GM18520 (cell line): ENCODE data around the gene SPART.
"Not testable (repeated sequence)": the region's sequence is repeated elsewhere in the genome, so short reads cannot be mapped to it uniquely, and the experiment has no call there.

Source experiments
- ATAC-seq: cut with Tn5 transposase; IDR thresholded peaks from one replicate; pipeline ENCODE4 v1.9.1; 2021; ENCODE audit not compliant: unreplicated experiment

SPART gene

DNA sequence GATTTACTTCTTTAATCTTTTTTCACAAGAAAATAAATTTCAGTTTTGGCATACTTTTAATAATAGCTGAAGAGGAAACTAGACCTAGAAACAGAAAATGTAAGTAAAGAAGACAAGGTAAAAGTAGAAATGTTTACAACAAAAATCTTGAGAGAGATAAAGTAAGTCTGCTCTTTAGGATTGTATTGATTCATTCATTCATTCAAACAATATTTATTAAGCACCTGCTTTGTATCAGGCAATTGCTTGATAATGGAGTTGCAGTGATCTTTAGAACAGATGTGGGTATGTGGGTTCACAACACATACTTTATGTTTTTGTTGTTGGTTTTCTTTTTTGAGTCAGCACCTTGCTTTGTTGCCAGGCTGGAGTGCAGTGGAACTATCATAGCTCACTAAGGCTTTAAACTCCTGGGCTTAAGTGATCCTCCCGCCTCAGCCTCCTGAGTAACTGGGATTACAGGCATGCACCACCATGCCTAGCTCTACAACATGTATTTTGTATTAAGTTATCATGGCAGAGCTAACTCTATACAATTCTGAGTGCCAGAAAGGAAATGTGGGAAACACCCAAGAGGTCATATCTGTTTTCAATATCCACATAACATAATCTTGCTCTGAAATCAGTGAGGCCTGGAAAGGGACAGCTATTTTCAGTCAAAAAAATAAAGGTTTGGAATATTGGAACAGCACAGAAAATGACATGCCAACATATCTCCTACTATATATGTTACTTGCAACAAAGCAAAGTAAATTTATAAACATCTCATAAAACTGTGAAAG lies 8.8 kb upstream of the SPART start:
- ATAC-seq, result no peak

DNA sequence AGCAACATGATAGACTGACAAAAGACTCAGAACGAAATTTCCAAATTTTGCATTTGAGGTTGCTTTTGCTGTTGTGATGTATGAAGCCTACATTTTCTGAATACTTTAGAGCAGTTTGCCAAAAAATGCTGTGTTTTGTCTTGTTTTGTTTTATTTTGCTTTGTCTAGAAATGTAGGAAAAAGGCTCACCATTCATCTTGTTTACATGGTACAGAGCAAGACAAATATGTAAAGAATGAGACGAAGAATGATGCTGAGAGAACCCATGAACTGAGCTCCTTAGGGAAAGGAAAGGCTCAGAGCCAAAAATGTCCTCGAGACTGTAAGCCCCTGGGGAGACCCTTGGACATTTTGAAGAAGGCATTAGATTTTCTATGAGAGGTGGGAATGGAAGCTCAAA lies 6.8 kb upstream of the SPART start:
- ATAC-seq, result no peak

DNA sequence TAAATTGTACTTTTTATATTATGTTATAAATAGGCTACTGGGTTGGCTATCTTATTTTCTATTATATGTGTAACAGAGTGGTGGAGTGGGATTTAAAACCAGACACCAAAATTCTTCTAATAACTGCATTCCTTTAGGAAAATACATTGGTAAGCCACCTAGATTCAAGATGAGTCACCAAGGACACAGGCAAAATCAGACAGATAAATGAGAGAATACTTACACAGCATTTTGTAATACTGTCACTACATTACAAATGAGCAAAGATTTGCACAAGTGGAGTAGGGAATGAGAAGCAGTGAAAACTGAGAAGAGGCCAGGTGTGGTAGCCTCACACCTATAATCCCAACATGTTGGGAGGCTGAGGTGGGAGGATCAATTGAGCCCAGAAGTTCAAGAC lies 6.2 kb upstream of the SPART start:
- no peak for ATAC-seq

DNA sequence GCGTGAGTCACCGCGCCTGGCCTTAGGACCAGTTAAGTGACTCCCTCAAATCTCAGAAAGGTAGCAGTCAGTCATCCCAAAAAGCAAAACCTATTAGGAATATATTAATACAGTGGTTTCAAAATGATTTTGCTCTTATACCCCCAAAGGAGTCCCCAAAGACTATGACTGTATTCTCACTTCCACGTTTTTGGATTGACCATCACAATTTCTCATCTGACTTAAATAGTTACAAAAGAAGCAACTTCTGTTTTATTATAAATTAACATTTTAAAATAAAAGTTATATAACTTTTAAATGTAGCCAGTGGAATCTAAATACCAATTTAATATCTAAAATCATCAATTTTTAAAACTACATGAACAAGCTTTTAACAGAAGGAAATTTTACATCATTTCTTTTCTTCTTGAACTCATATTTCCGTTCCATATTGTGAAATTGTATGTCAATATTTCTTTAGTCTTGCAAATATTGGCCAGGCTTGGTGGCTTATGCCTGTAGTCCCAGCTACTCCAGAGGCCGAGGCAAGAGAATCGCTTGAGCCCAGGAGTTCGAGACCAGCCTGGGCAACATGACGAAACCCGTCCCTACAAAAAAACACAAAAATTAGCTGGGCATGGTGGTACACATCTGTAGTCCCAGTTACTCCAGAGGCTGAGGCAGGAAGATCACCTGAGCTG lies 1.5 kb upstream of the SPART start:
- no peak for ATAC-seq

DNA sequence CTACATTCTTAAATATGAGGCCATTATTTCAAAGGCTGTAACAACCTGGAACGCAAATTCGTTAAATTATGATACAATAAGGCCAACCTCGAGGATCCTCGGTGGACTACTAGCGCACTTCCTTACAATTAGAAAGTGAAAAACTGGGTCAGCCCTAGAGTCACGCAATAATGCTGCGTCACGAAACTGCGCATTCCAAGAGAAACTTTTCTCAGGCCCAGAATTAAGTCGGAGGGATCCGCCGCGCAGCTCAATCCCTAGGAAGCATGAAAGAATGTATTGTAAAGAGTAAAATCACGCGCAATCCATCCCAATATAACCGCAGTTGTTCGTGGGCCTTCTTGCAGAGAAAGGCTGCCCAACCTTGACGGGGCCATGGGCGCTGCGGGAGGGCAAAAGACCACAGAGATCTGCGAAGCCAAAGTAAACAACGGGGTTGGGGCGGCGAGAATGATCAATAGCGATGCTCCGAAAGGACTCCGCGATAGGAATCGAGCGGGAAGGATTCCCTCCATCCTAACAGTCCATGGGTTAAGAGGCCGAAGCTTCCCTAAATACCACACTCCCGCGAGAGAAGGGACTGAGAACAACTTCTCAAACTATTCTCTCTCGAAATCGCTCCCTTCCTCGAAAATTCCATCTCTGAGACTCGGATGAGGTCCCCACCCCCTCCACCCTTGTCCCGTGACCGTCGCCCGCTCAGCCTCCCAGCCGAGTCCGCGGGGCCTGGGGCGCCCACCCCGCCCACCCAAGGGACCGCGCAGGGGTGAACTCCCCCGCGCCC lies 564 bp downstream of the SPART start:
- no peak for ATAC-seq

DNA sequence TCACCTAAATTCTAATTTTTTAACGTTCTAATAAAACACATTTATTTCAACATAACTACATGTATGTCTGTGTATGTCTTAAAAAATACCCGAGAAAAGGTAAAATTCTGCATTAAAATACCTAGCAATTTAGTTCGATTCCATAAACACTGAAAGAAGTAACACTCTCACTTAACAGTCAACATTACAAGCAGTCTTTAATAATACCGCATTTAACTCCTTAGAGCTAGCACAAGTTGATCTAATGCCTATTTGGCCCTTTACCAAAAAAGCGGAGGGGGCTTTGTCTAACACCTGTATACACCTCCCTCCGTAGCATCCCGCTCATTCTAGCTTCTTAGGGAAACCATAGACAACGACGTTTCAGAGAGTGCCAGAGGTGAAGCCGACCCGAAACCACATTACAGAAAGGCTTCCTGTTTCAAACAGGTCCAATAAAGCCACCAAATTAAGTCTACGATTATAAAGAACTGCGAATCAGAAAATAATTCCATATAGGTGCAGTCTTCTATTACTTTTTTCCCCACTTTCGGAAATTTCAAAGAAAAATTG lies 1.2 kb downstream of the SPART start:
- ATAC-seq, result no peak

DNA sequence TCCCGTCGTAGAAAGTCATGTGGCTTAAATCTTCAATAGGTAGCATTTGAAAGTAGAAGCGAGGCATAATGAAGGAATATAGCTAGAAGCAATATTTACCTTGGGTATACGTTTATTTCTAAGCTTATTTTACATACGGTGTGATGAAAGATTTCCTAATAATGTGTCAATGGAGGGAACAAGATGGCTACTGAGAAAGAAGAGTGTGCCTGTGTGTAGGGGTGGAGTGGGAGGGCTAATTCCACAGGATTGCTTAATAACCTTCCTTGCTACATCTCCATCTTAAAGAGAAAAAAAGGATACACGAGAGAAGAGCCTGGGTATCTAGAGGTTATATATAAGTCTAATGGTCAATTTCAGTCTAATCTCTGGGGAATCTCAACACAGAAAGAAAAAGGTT lies 2.0 kb downstream of the SPART start:
- no peak for ATAC-seq

DNA sequence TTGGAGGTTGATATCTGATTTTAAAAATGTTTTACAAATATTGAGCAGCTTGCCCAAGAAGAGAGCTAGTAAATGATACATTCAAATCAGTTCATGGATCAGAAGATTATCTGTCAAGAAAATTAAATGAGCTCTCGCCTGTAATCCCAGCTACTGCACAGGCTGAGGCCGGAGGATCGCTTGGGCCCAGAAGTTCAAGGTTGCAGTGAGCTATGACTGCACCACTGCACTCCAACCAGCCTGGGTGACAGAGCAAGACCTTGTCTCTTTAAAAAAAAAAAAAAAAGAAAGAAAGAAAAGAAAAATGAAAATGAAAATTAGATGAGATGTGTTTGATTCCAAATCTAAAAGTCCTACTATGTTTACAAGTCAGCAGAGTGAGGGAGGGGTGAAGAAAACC lies 2.4 kb downstream of the SPART start:
- no peak for ATAC-seq

DNA sequence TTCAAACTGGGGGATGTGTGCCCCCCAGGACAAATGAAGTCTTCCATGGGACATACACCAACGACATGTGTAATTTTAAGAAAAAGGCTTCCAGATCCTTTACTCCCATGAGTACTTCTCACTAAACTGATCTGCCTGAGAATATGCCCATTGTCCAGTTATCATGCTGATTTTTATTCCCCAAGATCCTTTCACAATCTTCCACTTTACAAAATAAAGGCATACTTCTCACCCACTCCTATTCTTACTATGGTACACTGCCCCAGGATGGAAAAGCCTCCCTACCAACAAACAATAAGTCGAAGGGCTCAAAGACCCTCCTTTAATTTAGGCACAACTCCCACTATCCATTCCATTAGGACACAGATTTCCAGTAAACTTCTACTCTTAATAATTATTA lies 3.5 kb downstream of the SPART start:
- no peak for ATAC-seq

DNA sequence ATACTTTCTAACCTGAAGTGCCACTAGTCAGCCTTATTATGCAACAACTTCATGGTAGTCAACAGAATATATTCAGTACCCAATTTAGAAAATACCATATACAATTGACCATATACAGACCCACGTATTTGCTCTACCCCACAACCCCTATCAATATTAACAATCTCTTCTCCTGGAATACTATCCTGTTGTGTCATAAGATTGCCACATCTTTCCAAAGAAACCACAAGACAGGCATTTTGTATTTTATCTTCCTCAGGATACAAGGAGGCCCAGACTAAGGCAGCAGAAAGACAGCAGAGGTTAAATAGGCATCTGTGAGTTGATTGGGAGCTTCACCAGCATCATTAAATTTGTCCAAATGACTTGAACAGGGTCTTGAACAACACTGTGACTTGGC lies 4.5 kb downstream of the SPART start:
- no peak for ATAC-seq

DNA sequence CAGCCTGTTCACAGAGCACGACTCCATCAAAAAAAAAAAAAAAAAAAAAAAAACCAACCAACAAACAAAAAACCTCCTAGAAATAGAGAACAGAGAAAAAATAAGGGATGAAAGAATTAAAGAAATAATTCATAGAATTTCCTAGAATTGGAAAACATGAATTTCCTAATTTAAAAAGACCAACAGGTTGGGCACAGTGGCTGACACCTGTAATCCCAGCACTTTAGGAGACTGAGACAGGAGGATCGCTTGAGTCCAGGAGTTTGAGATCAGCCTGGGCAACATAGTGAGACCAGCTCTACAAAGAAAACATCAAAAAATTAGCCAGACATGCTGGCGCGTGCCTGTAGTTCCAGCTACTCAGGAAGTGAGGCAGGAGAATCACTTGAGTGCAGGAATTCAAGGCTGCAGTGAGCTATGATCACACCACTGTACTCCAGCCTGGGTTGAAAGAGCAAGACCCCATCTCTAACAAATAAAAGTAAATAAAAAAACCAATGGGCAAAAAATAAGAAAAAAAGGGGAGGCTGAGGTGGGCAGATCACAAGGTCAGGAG lies 6.5 kb downstream of the SPART start:
- no peak for ATAC-seq

DNA sequence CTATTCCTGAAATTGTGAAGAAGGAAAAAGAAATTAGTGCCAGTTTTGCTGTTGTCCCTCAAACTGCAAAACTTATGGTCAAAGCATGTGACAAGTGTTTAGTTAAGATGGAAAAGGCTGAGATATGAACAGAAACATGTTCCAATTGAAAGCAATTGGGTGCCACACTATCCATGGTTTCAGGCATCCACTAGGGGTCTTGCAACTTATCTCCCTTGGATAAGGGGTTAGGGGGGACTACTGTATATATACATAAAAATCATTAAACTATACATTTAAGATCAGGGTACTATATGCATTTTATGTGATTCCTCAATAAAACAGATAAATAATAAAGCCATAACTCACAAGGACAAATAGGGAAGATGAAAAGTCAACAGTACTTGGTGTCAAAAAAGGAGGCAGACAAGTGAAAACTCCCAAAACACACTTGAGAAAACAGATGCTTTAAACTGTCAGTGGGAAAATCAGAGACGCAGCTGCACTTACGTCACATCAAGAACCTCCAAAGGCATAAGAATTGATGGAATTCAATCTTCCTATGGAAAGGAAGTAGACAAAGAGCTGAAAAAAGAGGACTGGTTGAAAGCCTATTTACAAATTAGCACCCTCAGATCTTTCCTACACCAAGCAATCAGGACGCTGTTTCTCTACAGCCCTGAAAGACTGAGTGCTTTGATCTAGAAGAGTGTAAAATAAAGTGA lies 8.1 kb downstream of the SPART start:
- ATAC-seq, result no peak

DNA sequence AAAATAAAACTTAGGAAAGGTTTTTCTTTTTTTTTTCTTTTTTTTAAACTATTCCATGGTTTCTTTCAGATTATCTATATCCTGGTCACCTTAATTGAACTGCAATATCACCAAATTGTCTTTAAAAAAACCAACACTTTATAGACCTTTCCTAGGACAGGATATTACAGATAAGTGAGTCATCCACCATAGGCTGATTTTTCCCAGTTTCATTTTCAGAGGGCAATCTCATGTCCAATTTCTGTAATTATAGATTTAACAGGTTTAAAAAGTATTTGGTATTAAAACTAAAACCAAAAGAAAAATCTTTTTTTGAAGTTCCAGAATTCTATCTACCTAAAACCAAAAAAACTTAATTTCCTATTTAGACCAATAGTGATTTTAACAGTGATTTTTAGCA lies 13.2 kb downstream of the SPART start:
- ATAC-seq, result no peak

DNA sequence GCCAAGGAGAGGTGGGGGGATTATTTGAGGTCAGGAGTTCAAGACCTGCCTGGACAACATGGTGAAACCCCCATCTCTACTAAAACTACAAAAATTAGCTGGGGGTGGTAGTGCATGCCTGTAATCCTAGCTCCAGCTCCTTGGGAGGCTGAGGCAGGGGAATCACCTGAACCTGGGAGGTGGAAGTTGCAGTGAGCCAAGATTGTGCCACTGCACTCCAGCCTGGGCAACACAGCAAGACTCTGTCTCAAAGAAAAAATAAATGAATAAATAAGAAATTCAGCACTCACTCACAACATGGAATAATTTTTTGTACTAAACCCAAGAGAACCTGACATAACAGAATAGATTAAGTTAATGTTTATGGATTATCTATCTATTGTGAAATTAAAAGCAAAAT lies 13.9 kb downstream of the SPART start:
- not testable (repeated sequence) for ATAC-seq

DNA sequence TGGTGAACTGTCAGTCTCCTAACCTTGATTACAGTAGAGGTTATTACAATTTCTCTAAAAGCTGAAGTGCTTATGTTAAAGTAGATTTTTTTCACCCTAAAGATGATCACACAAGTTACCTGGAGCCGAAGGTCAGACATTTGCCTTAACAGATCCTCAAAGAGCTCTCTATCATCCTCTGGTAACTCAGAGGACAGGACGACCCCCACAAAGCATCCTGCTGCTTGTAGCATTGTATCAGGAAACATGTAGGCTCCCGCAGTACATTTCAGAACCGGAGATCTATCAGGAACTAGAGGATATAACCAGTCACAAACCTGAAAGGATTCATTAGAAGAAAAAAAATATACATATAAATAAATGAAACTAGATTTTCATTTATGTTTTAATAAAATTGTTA lies 14.9 kb downstream of the SPART start:
- no peak for ATAC-seq

DNA sequence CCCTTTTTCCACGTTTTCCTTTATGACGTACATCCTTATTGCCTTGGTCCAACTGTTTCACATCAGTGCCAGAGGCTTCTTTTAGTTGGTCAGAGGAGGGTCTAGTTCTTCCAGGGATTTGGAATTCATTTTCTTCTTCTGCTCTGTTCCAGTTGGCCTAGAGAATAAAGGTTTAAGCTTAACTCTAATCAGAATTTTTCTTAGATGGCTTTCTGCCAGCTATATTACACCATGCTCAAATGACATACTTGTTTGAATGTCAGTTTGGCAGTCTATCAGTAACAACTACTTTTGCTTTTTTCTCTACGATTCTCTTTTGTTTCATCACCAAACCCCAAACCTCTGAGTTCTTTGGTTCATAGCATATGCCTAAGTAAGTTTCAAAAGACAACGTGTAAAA lies 16.8 kb downstream of the SPART start:
- no peak for ATAC-seq

DNA sequence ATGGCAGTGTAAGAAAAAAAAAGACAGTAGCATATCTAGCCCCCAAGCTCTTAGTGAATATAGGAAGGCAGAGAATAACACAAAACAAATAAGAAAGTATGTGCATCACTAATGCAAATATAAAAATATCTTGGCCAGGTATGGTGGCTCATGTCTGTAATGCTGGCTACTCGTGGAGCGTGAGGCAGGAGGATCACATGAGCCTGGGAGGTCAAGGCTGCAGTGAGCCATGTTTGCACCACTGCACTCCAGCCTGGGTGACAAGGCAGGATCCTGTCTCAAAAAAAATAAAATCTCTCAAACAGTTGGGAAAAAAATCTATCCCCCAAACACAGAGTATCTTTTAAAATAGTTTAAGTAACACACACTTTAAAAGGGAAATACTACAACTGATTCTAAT lies 17.4 kb downstream of the SPART start:
- no peak for ATAC-seq

DNA sequence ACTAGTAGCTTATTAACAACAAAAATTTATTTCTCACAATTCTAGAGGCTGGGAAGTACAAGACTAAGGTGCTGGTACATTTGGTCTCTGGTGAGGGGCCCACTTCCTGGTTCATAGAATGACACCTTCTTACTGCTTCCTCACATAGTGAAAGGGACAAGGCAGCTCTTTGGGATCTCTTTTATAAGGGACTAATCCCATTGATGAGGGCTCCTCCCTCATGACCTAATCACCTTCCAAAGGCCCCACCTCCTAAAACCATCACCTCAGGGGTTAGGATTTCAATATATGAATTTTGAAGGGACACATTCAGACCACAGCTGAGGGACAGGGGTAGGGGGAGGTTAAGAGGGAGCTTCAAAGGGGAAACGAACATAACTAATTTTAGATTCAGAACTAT lies 20.3 kb downstream of the SPART start:
- ATAC-seq, result no peak

DNA sequence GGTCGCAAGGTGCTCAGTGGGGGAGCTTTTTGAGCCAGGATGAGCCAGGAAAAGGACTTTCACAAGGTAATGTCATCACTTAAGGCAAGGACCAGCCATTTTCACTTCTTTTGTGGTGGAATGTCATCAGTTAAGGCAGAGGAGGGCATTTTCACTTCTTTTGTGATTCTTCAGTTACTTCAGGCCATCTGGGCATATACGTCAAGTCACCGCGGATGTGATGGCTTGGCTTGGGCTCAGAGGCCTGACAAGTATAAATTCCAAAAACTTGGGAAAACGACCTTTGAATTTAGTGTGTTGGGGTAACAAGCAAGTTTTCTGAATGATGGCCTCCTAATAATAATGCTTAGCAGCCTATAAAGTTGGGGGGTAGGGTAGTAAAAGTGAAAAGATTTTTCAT lies 21.3 kb downstream of the SPART start:
- not testable (repeated sequence) for ATAC-seq

DNA sequence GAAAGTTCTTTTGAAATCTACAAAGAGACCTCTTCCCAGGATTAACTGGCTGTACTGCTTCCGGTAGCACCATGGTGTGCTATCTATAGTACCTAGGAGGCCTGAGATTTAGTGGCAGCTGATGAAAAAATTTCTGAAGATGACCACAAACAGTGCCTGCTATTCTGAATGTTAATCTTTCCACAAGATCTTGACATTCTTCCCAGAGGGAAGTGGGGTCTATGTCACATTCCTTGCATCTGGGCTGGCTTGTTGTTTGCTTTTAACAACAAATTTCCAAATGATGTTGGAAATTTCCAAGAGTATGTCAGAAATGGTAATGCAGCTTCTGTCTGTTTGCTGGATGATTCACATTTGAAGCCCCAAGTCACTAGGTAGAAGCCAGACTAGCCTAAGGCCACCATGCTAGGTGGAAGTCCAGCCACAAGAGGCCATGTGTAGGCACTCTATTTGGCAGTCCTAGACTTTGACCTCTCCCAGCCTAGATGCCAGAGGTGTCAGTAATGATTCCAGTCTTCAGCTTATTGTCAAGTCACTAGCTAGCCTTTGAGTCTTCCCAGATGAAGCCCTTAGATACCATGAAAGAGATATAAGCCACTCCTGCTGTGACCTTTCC lies 22.1 kb downstream of the SPART start:
- no peak for ATAC-seq
